Omental fat pad (tissue), 4 donors: Measurements from ENCODE around the gene IL9. TPM values are rescaled to one million over a fixed set of nuclear protein-coding genes. Genes with fewer than 3 reads are reported as not detected.
A peak's percentile ranks its signal among the peaks of the same experiment; 100 is the strongest.

ENCODE experiments used
- ATAC-seq: fragments of 150-250 bp; one replicate; pipeline ENCODE4 v1.9.1; 2016; ENCODE audit warnings: mild to moderate bottlenecking, moderate library complexity; ENCODE audit not compliant: low FRiP score
- DNase-seq: peaks from one replicate; pipeline ENCODE4 v3.0.0-alpha.2; 2019; ENCODE audit warnings: low spot score
- CTCF ChIP-seq, 3 donors: fragments of 450-650 bp; IDR thresholded peaks; one replicate each; pipeline ENCODE4 v1.5.1; 2016 to 2017; ENCODE audit warnings: antibody characterized with exemption in 3 of 3, mild to moderate bottlenecking in 3 of 3, moderate library complexity in 2 of 3
- total RNA-seq, 4 donors: library from RNA; depleted of rRNA; stranded (reverse); fragments of >200 nt; gene quantifications; one replicate each; pipeline ENCODE4 v1.1.0, GENCODE V29; 2016

Gene IL9
- total RNA-seq: not detected

GRCh38 chr5:135895474-135896006 lies at the start of gene IL9:
Gene IL9 (minus strand): TSS chr5:135895841. CDS start chr5:135895816, 25 bp downstream.
- DNase-seq: no peak
- ATAC-seq: no peak
- no peak for TF ChIP-seq CTCF (IDR thresholded peaks at IDR 0.05)

GRCh38 chr5:135944967-135945560 lies 49.4 kb upstream of the IL9 start:
- no peak for DNase-seq
- peak in 1 of 3 donors; percentile 30 for TF ChIP-seq CTCF (IDR thresholded peaks at IDR 0.05)
- ATAC-seq: no peak

- TF ChIP-seq CTCF (IDR thresholded peaks at IDR 0.05): no peak
- DNase-seq (no peak), ATAC-seq (no peak)
Measured at GRCh38 chr5:135944564-135944963, 48.9 kb upstream of the IL9 start.

GRCh38 chr5:135942202-135942771 lies 46.6 kb upstream of the IL9 start:
- no peak for TF ChIP-seq CTCF (IDR thresholded peaks at IDR 0.05)
- DNase-seq: no peak
- no peak for ATAC-seq

GRCh38 chr5:135941711-135942110 lies 46.1 kb upstream of the IL9 start:
- DNase-seq (no peak), ATAC-seq (no peak)
- no peak for TF ChIP-seq CTCF (IDR thresholded peaks at IDR 0.05)

GRCh38 chr5:135937245-135937911 lies 41.7 kb upstream of the IL9 start:
- no peak for TF ChIP-seq CTCF (IDR thresholded peaks at IDR 0.05)
- DNase-seq: no peak
- ATAC-seq: no peak
